LNCAP (cell line): ENCODE data around the gene CACNA1C.

Experiments used
- CTCF ChIP-seq: fragments of 450-650 bp; IDR thresholded peaks from 2 replicates; pipeline ENCODE4 v1.5.1; 2017; ENCODE audit warnings: mild to moderate bottlenecking

Gene CACNA1C

GRCh38 chr12:2335109-2335508, 282.3 kb downstream of the CACNA1C start:
- no peak for TF ChIP-seq CTCF

GRCh38 chr12:2335513-2335912, 282.7 kb downstream of the CACNA1C start:
- no peak for TF ChIP-seq CTCF

- no peak for TF ChIP-seq CTCF
Measured at GRCh38 chr12:2335916-2336315, 283.1 kb downstream of the CACNA1C start.

- TF ChIP-seq CTCF = no peak
Measured at GRCh38 chr12:2336409-2336829, 283.6 kb downstream of the CACNA1C start.

GRCh38 chr12:2337031-2338010, 284.5 kb downstream of the CACNA1C start:
- no peak for TF ChIP-seq CTCF

- no peak for TF ChIP-seq CTCF
Measured at GRCh38 chr12:2338381-2338780, 285.6 kb downstream of the CACNA1C start.

- no peak for TF ChIP-seq CTCF
Measured at GRCh38 chr12:2338991-2339431, 286.2 kb downstream of the CACNA1C start.
